DOHH2 (cell line): ENCODE data around the gene SHQ1.

Experiments used
- H3F3A ChIP-seq: fragments of 200-600 bp; sonication (generic), shearing (Covaris generic); 2 replicates; pipeline ENCODE4 v1.6.0; 2016; ENCODE audit warnings: antibody characterized with exemption, mild to moderate bottlenecking; ENCODE audit not compliant: control insufficient read depth, insufficient read depth
- H3K27ac ChIP-seq: fragments of 200-600 bp; sonication (generic); 2 replicates; pipeline ENCODE4 v1.5.1; 2014; ENCODE audit warnings: low read depth, mild to moderate bottlenecking, low read length, moderate library complexity
- H3K27me3 ChIP-seq: fragments of 200-600 bp; sonication (generic); 2 replicates; pipeline ENCODE4 v1.6.1; 2014; ENCODE audit warnings: mild to moderate bottlenecking, low read length, mixed read lengths; ENCODE audit not compliant: control insufficient read depth
- H3K36me3 ChIP-seq: fragments of 200-600 bp; sonication (generic); 2 replicates; pipeline ENCODE4 v1.6.1; 2014; ENCODE audit warnings: mild to moderate bottlenecking, low read length, moderate library complexity, mixed read lengths; ENCODE audit not compliant: control insufficient read depth
- H3K4me1 ChIP-seq: fragments of 200-600 bp; sonication (generic); 2 replicates; pipeline ENCODE4 v1.6.1; 2014; ENCODE audit warnings: mild to moderate bottlenecking, low read length, mixed read lengths; ENCODE audit not compliant: control insufficient read depth
- H3K4me2 ChIP-seq: fragments of 200-600 bp; sonication (generic); 2 replicates; pipeline ENCODE4 v1.6.0; 2014; ENCODE audit warnings: mild to moderate bottlenecking, low read length, moderate library complexity
- H3K4me3 ChIP-seq: fragments of 200-600 bp; sonication (generic); 2 replicates; pipeline ENCODE4 v1.5.1; 2014; ENCODE audit warnings: mild to moderate bottlenecking, low read length, mixed read lengths
- H3K79me2 ChIP-seq: fragments of 200-600 bp; sonication (generic); 2 replicates; pipeline ENCODE4 v1.6.1; 2014; ENCODE audit warnings: mild to moderate bottlenecking, low read length, mixed read lengths; ENCODE audit not compliant: control insufficient read depth
- H3K9me2 ChIP-seq: fragments of 200-600 bp; sonication (generic); replicated peaks from 2 replicates; pipeline ENCODE4 v1.6.1; 2014; ENCODE audit warnings: mild to moderate bottlenecking, low read length, mixed read lengths; ENCODE audit not compliant: control insufficient read depth
- H3K9me3 ChIP-seq: fragments of 200-600 bp; sonication (generic); 2 replicates; pipeline ENCODE4 v1.6.1; 2014; ENCODE audit warnings: antibody characterized with exemption, low read length, mixed read lengths; ENCODE audit not compliant: control insufficient read depth, insufficient read depth
- H4K20me1 ChIP-seq: fragments of 200-600 bp; sonication (generic); 2 replicates; pipeline ENCODE4 v1.6.0; 2014; ENCODE audit warnings: low read depth, mild to moderate bottlenecking, antibody characterized with exemption, low read length, moderate library complexity; ENCODE audit not compliant: control insufficient read depth, insufficient read depth
- EZH2phosphoT487 ChIP-seq: fragments of 200-600 bp; sonication (generic); IDR thresholded peaks from 2 replicates; pipeline ENCODE4 v1.6.1; 2017; ENCODE audit warnings: borderline replicate concordance, mild to moderate bottlenecking, antibody characterized with exemption, low read length, moderate library complexity, mixed read lengths
- TF ChIP-seq, protein P1 (sequence below): fragments of 200-600 bp; sonication (generic); IDR thresholded peaks from one replicate; pipeline ENCODE4 v1.5.1; 2014; ENCODE audit warnings: antibody characterized with exemption, mild to moderate bottlenecking, low read depth, low read length; ENCODE audit not compliant: poor library complexity, severe bottlenecking

The SHQ1 gene

DNA sequence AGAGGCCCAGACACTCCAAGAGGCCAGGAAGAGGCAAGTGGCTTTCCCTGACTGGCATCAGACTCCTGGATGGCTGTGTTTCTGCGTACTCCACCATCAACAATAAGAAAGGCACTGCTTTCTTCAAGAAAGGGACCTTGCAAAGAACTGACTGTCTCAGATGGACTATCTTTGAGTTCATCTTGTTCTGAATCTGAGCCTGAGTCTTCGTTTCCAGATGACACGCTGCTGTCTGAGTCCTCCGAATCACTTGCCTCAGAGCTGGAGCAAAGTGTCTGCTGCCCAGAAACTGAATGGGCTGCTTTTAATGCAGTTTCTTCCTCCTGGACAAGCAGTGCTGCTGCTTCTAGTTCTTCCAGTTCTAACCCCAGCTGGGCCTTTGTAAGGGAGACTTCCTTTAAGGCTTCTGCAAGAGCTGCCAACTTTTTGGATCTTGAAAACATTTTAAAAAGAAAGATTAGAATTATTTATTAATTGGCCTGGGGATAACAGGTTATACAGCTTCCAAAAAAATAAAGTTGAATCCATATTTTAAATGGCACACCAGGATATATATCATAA lies 97.8 kb downstream of the SHQ1 start:
- no peaks in the 10 kb centered on the region for H3K9me3 ChIP-seq
- no peaks in the 10 kb centered on the region for H3K79me2 ChIP-seq
- H3K9me2 ChIP-seq, result no peaks in the 10 kb centered on the region
- H4K20me1 ChIP-seq, result no peaks in the 10 kb centered on the region
- TF ChIP-seq, protein P1, sequence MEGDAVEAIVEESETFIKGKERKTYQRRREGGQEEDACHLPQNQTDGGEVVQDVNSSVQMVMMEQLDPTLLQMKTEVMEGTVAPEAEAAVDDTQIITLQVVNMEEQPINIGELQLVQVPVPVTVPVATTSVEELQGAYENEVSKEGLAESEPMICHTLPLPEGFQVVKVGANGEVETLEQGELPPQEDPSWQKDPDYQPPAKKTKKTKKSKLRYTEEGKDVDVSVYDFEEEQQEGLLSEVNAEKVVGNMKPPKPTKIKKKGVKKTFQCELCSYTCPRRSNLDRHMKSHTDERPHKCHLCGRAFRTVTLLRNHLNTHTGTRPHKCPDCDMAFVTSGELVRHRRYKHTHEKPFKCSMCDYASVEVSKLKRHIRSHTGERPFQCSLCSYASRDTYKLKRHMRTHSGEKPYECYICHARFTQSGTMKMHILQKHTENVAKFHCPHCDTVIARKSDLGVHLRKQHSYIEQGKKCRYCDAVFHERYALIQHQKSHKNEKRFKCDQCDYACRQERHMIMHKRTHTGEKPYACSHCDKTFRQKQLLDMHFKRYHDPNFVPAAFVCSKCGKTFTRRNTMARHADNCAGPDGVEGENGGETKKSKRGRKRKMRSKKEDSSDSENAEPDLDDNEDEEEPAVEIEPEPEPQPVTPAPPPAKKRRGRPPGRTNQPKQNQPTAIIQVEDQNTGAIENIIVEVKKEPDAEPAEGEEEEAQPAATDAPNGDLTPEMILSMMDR, result no peak
- no peak for TF ChIP-seq EZH2phosphoT487
- H3K36me3 ChIP-seq, result peaks cover 11% of the 10 kb centered on the region
- peak overlapping the region; percentile 50 for H3K4me2 ChIP-seq
- peaks cover 25% of the 10 kb centered on the region for H3K4me1 ChIP-seq
- H3K27ac ChIP-seq, result peak overlapping the region; percentile 13
- peak overlapping the region; percentile 22; the same call in 1 of the 2 replicates for H3K4me3 ChIP-seq
- no peaks in the 10 kb centered on the region for H3K27me3 ChIP-seq
- H3F3A ChIP-seq, result no peaks in the 10 kb centered on the region

GRCh38 chr3:72748659-72749058 lies 99.6 kb downstream of the SHQ1 start:
- Histone ChIP-seq H3K4me3 (no peak overlapping the region), H3K36me3 (peaks cover 11% of the 10 kb centered on the region), H3K4me1 (peaks cover 37% of the 10 kb centered on the region), H3K4me2 (no peak overlapping the region), H3K9me3 (no peaks in the 10 kb centered on the region), H4K20me1 (no peaks in the 10 kb centered on the region), H3F3A (no peaks in the 10 kb centered on the region), H3K79me2 (no peaks in the 10 kb centered on the region), H3K27me3 (no peaks in the 10 kb centered on the region), H3K27ac (no peak overlapping the region), H3K9me2 (no peaks in the 10 kb centered on the region)
- TF ChIP-seq, protein P1, result no peak
- no peak for TF ChIP-seq EZH2phosphoT487

DNA sequence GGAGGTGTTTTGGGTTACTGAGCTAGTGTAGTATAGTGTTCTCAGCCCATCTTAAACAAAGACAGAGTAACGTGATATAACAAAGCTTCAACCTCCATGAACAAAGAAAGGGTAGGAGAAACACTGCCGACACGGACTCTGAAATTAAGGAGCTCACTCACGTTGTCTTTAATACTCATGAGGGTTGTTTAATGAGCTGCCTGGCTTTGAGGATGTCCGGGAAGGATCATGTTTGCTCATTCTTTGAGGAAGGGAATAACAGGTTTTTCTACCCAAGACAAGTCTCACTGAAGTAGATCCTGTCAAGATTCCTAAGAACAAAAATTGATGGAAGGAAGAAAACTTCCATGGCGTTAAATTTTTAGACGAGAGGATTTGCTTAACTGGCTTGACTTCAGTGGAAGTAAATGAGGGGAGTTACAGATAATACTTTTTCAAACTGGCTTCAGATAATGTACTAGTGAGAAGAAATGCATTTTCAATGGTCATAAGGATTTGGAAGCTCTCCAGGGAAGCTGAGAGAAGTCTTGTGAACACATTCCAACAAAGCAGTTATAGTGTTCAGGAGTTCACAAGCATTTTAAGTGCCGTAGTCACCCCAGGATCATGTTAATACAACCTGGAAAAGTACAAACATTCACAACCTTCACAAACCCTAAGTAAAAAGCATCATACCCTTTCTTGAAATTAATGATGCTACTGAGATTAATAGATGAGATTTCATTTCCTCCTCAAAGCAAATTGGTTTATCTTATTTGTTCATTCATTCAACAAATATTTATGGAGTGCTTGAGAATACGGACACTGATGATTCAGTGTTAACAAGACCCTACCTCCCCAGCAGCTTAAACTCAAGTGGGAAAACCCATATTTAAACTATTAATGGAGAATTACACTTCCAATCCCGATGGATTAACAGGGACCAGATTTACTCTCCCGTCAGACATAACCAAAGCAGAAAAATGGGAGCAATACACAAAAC lies 101.5 kb downstream of the SHQ1 start:
- no peaks in the 10 kb centered on the region for H3K79me2 ChIP-seq
- no peak overlapping the region for H3K4me2 ChIP-seq
- H3K9me3 ChIP-seq, result no peaks in the 10 kb centered on the region
- H3F3A ChIP-seq, result peaks cover 4% of the 10 kb centered on the region
- TF ChIP-seq, protein P1, result no peak
- TF ChIP-seq EZH2phosphoT487, result no peak
- H3K36me3 ChIP-seq, result peaks cover 6% of the 10 kb centered on the region
- H3K27me3 ChIP-seq, result no peaks in the 10 kb centered on the region
- no peaks in the 10 kb centered on the region for H3K9me2 ChIP-seq
- peaks cover 51% of the 10 kb centered on the region for H3K4me1 ChIP-seq
- H3K27ac ChIP-seq, result no peak overlapping the region
- no peaks in the 10 kb centered on the region for H4K20me1 ChIP-seq
- no peak overlapping the region for H3K4me3 ChIP-seq
